HG03045 (cell line): Measurements from ENCODE around the gene NCKIPSD.

ENCODE experiments used
- ATAC-seq: cut with Tn5 transposase; IDR thresholded peaks from one replicate; pipeline ENCODE4 v1.9.1; 2021; ENCODE audit warnings: mild to moderate bottlenecking, moderate library complexity; ENCODE audit not compliant: unreplicated experiment

Gene NCKIPSD

DNA sequence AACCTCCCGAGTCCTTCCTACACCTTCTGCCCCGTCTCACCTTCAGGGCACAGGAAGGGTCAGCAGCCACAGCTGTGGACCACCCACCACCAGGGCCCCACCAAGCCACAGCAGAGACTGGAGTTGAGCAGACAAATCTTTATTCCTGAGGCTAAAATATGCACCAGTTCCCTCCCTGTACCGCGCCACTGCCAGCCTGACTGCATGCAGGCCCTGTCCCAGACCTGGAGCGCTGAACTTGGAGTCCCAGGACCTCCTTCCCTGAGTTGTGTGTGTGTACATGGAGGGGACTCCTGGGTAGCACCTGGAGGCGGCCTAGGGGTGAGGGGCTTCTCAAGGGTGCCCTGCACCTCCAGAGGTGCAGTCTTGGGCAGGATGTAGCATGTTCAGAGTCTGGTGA, 60.1 kb downstream of the NCKIPSD start:
- ATAC-seq = no peak

DNA sequence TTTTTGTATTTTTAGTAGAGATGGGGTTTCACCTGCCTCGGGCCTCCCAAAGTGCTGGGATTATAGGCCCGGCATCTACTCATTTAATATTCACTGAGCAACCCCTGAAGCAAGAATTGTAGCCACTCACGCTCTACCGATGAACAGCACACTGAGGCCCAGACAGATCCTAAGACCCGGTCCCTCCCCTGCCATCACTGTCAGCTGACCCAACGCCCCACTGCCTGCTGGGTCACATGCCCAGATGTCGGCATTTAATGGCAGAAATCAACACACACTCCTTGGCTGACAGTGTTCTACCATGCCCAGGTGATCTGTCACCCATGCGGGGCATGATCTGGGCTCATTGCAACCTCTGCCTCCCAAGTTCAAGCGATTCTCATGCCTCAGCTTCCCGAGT, 60.9 kb downstream of the NCKIPSD start:
- ATAC-seq = no peak

DNA sequence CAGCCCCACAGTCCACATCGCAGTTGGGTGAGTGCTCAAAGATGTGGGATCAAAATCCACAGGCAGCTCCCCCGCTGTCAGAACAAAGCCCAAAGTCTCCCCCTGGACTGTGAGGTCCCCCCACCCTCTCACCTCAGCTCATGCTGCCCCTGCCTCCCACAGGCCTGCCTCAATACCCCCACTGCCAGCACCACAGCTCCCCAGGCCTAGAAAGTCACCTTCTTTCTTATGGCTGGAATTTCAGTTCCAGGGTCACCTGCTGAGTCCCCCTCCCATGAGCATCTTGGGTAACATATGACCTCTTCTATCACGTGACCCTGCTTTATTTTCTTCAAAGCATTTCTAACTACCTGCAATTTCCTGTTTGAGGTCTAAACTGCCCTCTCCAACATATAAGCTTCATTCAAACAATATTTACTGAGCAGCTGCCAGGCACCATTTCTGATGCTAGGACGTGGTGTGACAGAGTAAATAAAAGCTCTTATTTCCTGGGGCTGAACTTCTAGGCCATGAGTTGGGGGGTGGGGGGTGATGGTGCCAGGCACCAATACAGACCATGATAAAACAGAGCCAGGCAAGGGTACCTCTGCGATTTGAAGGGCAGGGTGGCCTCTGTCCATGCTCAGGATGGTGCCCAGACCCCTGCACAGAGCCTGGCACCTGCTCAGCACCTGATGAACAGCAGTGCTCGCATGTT, 61.7 kb downstream of the NCKIPSD start:
- ATAC-seq = no peak
